ENCODE results near the gene TAL2.

GRCh38 chr9:105651806-105652205, 10.5 kb upstream of the TAL2 start:
- no peak for TF ChIP-seq CTCF (conservative IDR thresholded peaks at IDR 0.05; ENCODE audit: low read length)
- no peak for TF ChIP-seq EZH2phosphoT487 (IDR thresholded peaks at IDR 0.05; ENCODE audit: borderline replicate concordance, low read depth, low read length)

Measured in OCI-LY7 (cell line).